Body of pancreas (tissue), 4 donors: Measurements from ENCODE around the gene TRIM44. TPM values are rescaled to one million over a fixed set of nuclear protein-coding genes. Genes with fewer than 3 reads are reported as not detected.
"Not testable (repeated sequence)": the region's sequence is repeated elsewhere in the genome, so short reads cannot be mapped to it uniquely, and the experiment has no call there.

Experiments used
- ATAC-seq: fragments of 150-250 bp; one replicate; pipeline ENCODE4 v1.9.1; 2016
- DNase-seq, 4 donors: peaks; one replicate each; pipeline ENCODE4 v3.0.0-alpha.2; 2019
- H3K27ac ChIP-seq, 4 donors: fragments of 200-600 bp; sonication (generic); 1 replicate in 3 of 4; 2 replicates in 1 of 4; pipeline versions ENCODE4 v1.5.1 to v1.6.1; 2016 to 2019; ENCODE audit warnings: mild to moderate bottlenecking in 1 of 4, mixed read lengths in 1 of 4, moderate library complexity in 1 of 4
- H3K27me3 ChIP-seq, 2 donors: fragments of 200-600 bp; sonication (generic); one replicate each; pipeline ENCODE4 v1.6.0; 2016; ENCODE audit warnings: mild to moderate bottlenecking in 1 of 2
- H3K36me3 ChIP-seq, 2 donors: fragments of 200-600 bp; sonication (generic); replicated peaks in 1 of 2; 2 replicates each; pipeline ENCODE4 v1.5.1; 2016; ENCODE audit warnings: low read depth in 2 of 2; ENCODE audit not compliant: insufficient read depth in 1 of 2
- H3K4me1 ChIP-seq: fragments of 200-600 bp; sonication (generic); one replicate; pipeline ENCODE4 v1.6.0; 2016
- H3K4me3 ChIP-seq, 2 donors: fragments of 200-600 bp; sonication (generic); 1 replicate in 1 of 2; 2 replicates in 1 of 2; pipeline ENCODE4 v1.5.1; 2016 to 2019
- H3K9me3 ChIP-seq, 3 donors: fragments of 200-600 bp; sonication (generic); 1 replicate in 2 of 3; 2 replicates in 1 of 3; pipeline ENCODE4 v1.5.1; 2016
- POLR2A ChIP-seq, 3 donors: fragments of 450-650 bp; IDR thresholded peaks; one replicate each; pipeline ENCODE4 v1.6.1; 2016; ENCODE audit warnings: antibody characterized with exemption in 3 of 3, mild to moderate bottlenecking in 2 of 3
- WGBS, 2 donors: methylation state at CpG; one replicate each; pipeline ENCODE4 v1.1.5; 2017; 5-methylcytosine and 5-hydroxymethylcytosine counted together
- intact Hi-C: fragments of 100-400 bp; cut with DNase I; formaldehyde crosslinking; loops from one replicate; pipeline ENCODE4 v1.15.1; 2023
- total RNA-seq, 2 donors: library from RNA; depleted of rRNA; stranded (reverse); fragments of >200 nt; gene quantifications; one replicate each; pipeline ENCODE4 v1.1.0, GENCODE V29; 2016
- TF ChIP-seq, protein P1 (sequence below), 7 experiments: fragments of 450-650 bp in 4 of 7; fragments of 200-600 bp in 3 of 7; sonication (generic) in 3 of 7; IDR thresholded peaks; one replicate each; pipeline ENCODE4 v1.5.1; 2016 to 2019; ENCODE audit warnings: antibody characterized with exemption in 7 of 7

Gene TRIM44
- total RNA-seq, 2 donors from 2014 or later: 17.4 to 81.7 TPM

DNA sequence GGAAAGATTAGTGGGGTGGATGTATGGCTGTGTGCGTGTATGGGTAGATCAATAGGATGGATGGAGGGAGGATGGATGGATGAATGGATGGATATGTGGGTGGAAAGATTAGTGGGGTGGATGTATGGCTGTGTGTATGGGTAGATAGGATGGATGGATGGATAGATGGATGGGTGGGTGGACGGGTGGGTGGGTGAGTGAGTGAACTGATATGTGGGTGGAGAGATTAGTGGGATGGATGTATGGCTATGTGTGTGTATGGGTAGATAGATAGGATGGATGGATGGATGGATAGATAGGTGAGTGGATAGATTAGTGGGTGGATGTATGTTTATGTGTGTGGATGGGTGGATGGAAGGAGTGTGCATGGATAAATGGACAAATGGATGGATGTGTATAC, 193.7 kb downstream of the TRIM44 start:
- Histone ChIP-seq H3K4me1 (peaks cover 9% of the 10 kb centered on the region), H3K27ac (no peak overlapping the region), H3K36me3 (no peaks in the 10 kb centered on the region), H3K27me3 (no peaks in the 10 kb centered on the region), H3K9me3 (no peaks in the 10 kb centered on the region), H3K4me3 (no peak overlapping the region)
- no peak for TF ChIP-seq POLR2A (IDR thresholded peaks at IDR 0.05)
- TF ChIP-seq, protein P1, sequence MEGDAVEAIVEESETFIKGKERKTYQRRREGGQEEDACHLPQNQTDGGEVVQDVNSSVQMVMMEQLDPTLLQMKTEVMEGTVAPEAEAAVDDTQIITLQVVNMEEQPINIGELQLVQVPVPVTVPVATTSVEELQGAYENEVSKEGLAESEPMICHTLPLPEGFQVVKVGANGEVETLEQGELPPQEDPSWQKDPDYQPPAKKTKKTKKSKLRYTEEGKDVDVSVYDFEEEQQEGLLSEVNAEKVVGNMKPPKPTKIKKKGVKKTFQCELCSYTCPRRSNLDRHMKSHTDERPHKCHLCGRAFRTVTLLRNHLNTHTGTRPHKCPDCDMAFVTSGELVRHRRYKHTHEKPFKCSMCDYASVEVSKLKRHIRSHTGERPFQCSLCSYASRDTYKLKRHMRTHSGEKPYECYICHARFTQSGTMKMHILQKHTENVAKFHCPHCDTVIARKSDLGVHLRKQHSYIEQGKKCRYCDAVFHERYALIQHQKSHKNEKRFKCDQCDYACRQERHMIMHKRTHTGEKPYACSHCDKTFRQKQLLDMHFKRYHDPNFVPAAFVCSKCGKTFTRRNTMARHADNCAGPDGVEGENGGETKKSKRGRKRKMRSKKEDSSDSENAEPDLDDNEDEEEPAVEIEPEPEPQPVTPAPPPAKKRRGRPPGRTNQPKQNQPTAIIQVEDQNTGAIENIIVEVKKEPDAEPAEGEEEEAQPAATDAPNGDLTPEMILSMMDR (IDR thresholded peaks at IDR 0.05): no peak
- intact Hi-C loops: no loop called here
- ATAC-seq: no peak
- 71 to 81% methylated on average over 2 of the region's 2 CpGs for WGBS, 2 donors
- no peak for DNase-seq

DNA sequence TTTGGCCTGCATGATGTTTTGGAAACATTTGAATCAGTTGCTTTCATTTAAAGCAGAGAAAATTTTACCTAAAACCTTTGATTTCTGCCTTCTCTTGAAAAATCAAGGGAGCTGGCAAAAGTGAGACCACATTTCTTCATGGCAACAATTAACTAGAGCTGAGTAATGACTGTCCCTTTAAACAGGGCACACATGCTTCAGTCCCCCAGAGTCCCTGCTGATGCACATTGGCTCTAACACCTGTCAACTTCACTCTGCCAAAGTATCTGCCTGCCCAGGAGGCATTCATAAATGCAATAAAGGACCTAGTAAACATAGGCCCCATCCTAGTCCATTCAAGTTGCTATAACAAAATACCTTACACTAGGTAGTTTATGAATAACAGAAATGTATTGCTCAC, 194.2 kb downstream of the TRIM44 start:
- Histone ChIP-seq H3K27me3 (no peaks in the 10 kb centered on the region), H3K36me3 (no peaks in the 10 kb centered on the region), H3K4me3 (no peak overlapping the region), H3K4me1 (peaks cover 5% of the 10 kb centered on the region), H3K27ac (no peak overlapping the region), H3K9me3 (no peaks in the 10 kb centered on the region)
- TF ChIP-seq POLR2A (IDR thresholded peaks at IDR 0.05): no peak
- TF ChIP-seq, protein P1 (IDR thresholded peaks at IDR 0.05): no peak
- intact Hi-C loops: no loop called here
- DNase-seq: no peak
- ATAC-seq: no peak

- DNase-seq (no peak), ATAC-seq (no peak)
- no peaks in the 10 kb centered on the region for H3K9me3 ChIP-seq
- WGBS, 2 donors: 86 to 94% methylated on average over 3 of the region's 3 CpGs
- no peaks in the 10 kb centered on the region for H3K27me3 ChIP-seq
- no peak for TF ChIP-seq POLR2A (IDR thresholded peaks at IDR 0.05)
- TF ChIP-seq, protein P1 (IDR thresholded peaks at IDR 0.05): no peak
- intact Hi-C loops: no loop called here
- no peaks in the 10 kb centered on the region for H3K36me3 ChIP-seq
- no peak overlapping the region for H3K27ac ChIP-seq
- H3K4me1 ChIP-seq: no peaks in the 10 kb centered on the region
- H3K4me3 ChIP-seq: no peak overlapping the region
Measured at GRCh38 chr11:35857922-35858321, 195.3 kb downstream of the TRIM44 start.

GRCh38 chr11:35859301-35859700, 196.7 kb downstream of the TRIM44 start:
- 85 to 90% methylated on average over 2 of the region's 2 CpGs for WGBS, 2 donors
- no peak for TF ChIP-seq POLR2A (IDR thresholded peaks at IDR 0.05)
- TF ChIP-seq, protein P1 (IDR thresholded peaks at IDR 0.05): no peak
- no peak for ATAC-seq
- no peaks in the 10 kb centered on the region for H3K4me1 ChIP-seq
- no peak overlapping the region for H3K27ac ChIP-seq
- no peaks in the 10 kb centered on the region for H3K27me3 ChIP-seq
- DNase-seq: no peak
- H3K36me3 ChIP-seq: no peaks in the 10 kb centered on the region
- intact Hi-C loops: no loop called here
- H3K9me3 ChIP-seq: no peaks in the 10 kb centered on the region
- H3K4me3 ChIP-seq: no peak overlapping the region

DNA sequence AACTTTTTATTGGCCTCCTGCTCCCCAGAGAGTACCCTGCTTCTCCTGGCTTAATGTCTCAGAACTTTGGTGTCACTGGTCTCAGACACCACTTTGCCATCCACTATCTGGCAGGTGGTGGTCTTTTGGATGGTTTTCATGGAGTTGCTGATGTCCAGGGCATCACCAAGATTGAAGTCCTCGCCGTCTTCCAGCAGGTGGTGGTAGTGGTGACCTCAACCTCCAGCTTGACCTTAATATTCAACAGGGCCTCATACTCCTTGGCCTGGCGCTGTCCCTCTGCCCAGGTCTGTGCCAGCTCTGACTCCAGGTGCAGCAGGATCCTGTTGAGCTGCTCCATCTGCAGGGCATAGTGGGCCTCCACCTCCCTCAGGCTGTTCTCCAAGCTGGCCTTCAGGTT, 197.6 kb downstream of the TRIM44 start:
- DNase-seq, H3K4me1 ChIP-seq, H3K4me3 ChIP-seq, intact Hi-C loops, H3K27me3 ChIP-seq, H3K27ac ChIP-seq, H3K36me3 ChIP-seq, H3K9me3 ChIP-seq, ATAC-seq: not testable (repeated sequence)
- 97 to 100% methylated on average over 2 to 3 of the region's 3 CpGs for WGBS, 2 donors
